ENCODE data around the gene DENND4C.
"Not testable (repeated sequence)": the region's sequence is repeated elsewhere in the genome, so short reads cannot be mapped to it uniquely, and the experiment has no call there.

Gene DENND4C

DNA sequence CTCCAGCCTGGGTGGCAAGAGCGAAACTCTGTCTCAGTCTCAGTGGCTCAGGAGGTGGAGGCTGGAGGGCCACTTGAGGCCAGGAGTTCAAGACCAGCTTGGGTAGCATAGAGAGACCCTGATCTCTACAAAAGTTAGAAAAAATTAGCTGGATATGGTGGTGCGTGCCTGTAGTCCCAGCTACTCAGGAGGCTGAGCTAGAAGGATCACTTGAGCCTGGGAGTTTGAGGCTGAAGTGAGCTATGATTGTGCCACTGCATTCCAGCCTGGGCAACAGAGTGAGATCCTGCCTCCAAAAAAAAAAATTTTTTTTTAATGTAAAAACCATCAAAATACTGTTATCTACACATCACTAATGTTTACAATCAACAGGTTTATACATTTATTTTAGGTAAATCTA lies 24.6 kb downstream of the DENND4C start:
- in situ Hi-C loops (cut with MboI; ENCODE audit: low pct_unique_long_range_greater_than_20kb, low sequenced_read_pairs), result no loop called here
- DNase-seq, result no peak

DNA sequence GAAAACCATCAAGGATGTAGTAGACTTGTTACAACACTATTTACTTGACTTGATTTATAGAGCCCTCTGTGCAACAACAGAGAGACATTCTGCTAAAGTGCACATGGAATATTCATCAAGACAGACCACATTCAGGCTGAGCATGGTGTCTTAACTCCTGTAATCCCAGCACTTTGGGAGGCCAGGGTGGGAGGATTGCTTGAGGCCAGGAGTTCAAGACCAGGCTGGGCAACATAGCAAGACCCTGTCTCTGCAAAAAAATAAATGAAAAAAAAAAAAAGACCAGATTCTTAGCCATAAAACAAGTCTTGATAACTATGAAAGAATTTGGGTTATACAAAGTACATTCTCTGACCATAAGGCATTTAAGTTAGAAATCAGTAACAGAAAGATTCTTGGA lies 25.3 kb downstream of the DENND4C start:
- in situ Hi-C loops (cut with MboI; ENCODE audit: low pct_unique_long_range_greater_than_20kb, low sequenced_read_pairs), result no loop called here
- DNase-seq, result no peak

DNA sequence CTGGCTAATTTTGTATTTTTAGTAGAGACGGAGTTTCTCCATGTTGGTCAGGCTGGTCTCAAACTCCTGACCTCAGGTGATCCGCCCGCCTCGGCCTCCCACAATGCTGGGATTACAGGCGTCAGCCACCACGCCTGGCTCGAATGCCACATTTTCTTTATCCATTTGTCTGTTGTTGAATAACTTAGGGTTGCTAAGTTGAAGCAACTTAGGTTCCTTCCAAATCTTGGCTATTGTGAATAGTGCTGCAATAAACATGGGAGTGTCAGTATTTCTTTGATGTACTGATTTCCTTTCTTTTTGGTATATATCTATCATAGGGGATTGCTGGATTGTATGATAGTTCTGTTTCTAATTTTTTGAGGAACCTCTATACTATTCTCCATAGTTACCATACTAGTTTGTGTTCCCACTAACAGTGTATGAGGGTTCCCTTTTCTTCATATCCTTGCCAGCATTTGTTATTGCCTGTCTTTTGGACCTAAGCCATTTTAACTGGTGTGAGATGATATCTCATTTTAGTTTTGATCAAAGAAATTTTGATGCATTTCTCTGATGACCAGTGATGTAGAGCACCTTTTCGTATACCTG lies 29.3 kb downstream of the DENND4C start:
- DNase-seq; in situ Hi-C loops (cut with MboI; ENCODE audit: low pct_unique_long_range_greater_than_20kb, low sequenced_read_pairs): not testable (repeated sequence)

DNA sequence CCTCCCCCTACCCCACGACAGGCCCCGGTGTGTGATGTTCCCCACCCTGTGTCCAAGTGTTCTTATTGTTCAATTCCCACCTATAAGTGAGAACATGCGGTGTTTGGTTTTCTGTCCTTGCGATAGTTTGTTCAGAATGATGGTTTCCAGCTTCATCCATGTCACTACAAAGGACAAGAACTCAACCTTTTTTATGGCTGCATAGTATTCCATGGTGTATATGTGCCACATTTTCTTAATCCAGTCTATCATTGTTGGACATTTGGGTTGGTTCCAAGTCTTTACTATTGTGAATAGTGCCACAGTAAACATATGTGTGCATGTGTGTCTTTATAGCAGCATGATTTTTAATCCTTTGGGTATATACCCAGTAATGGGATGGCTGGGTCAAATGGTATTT lies 35.1 kb downstream of the DENND4C start:
- DNase-seq; in situ Hi-C loops (cut with MboI; ENCODE audit: low pct_unique_long_range_greater_than_20kb, low sequenced_read_pairs): not testable (repeated sequence)

DNA sequence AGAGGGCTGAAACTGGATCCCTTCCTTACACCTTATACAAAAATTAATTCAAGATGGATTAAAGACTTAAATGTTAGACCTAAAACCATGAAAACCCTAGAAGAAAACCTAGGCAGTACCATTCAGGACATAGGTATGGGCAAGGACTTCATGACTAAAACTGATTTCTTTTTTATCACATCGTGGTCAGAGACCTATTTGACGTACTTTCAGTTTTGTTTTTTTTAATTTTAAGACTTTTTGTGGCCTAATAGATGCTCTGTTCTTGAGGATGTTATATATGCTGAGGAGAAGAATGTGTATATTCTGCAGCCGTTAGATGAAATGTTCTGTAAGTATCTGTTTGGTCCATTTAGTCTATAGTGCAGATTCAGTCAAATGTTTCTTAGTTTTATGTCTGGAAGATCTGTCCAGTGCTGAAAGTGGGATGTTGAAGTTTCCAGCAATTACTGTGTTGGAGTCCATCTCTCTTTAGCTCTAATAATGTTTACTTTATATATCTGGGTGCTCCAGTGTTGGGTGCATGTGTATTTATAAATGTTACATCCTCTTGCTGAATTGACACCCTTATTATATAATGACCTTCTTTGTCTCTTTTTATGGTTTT lies 36.4 kb downstream of the DENND4C start:
- DNase-seq; in situ Hi-C loops (cut with MboI; ENCODE audit: low pct_unique_long_range_greater_than_20kb, low sequenced_read_pairs): not testable (repeated sequence)

DNA sequence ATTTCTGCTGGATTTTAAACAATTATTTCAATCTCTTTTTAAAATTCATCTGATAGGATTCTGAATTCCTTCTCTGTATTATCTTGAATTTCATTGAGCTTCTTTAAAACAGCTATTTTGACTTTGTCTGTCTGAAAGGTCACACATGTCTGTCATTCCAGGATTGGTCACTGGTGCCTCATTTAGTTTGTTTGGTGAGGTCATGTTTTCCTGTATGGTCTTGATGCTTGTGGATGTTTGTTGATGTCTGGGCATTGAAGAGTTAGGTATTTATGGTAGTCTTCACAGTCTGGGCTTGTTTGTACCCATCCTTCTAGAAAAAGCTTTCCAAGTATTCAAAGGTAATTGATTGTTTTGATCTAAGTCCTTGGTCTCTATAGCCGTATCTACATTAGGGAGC lies 39.1 kb downstream of the DENND4C start:
- DNase-seq, result no peak
- in situ Hi-C loops (cut with MboI; ENCODE audit: low pct_unique_long_range_greater_than_20kb, low sequenced_read_pairs), result no loop called here

DNA sequence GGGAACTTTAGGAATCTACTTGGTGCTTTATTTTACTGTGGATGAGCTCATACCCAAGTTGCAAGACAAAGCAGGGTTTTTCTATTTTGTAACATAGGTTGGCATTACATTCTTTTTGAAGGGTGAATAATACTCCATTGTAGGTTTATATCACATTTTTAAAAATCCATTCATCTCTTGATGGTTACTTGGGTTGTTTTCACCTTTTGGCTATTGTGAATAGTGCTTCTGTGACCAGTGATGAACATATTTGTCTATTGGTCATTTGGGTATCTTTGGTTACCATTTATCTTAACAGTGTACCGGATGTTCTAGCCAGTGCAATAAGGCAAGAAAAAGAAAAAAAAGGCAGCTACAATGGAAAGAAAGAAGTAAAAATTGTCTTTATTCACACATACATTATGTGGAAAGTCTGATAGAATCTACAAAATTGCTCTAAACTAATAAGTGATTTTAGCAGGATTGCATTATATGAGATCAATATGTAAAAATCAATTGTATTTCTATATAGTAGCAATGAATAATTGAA lies 40.0 kb downstream of the DENND4C start:
- no peak for DNase-seq
- in situ Hi-C loops (cut with MboI; ENCODE audit: low pct_unique_long_range_greater_than_20kb, low sequenced_read_pairs), result no loop called here

DNA sequence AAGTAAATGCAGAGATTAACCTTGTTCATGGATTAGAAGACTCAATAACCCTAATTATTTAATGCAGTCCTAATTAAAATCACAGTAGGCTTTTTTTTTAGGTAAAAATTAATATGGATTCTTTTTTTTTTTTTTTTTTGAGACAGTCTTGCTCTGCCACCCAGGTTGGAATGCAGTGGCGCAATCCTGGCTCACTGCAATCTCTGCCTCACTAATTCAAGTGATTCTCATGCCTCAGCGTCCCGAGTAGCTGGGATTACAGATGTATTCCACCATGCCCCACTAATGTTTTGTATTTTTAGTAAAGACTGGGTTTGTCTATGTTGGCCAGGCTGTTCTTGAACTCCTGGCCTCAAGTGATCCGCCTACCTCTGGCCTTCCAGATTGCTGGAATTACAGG lies 40.6 kb downstream of the DENND4C start:
- no peak for DNase-seq
- in situ Hi-C loops (cut with MboI; ENCODE audit: low pct_unique_long_range_greater_than_20kb, low sequenced_read_pairs), result no loop called here

DNA sequence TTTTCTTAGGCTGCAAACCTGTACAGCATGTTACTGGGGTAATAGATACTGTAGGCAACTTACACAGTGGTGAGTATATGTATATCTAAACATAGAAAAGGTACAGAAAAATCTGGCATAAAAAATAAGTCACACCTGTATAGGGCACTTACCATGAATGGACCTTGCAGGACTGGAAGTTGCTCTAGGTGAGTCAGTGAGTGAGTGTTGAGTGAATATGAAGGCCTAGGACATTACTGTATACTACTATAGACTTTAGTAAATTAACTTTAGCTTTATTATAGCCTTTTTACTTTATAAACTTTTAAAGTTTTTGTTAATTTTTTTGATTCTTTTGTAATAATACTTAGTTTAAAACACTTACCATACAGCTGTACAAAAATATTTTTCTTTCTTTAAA lies 51.3 kb downstream of the DENND4C start:
- in situ Hi-C loops (cut with MboI; ENCODE audit: low pct_unique_long_range_greater_than_20kb, low sequenced_read_pairs), result no loop called here
- no peak for DNase-seq

DNA sequence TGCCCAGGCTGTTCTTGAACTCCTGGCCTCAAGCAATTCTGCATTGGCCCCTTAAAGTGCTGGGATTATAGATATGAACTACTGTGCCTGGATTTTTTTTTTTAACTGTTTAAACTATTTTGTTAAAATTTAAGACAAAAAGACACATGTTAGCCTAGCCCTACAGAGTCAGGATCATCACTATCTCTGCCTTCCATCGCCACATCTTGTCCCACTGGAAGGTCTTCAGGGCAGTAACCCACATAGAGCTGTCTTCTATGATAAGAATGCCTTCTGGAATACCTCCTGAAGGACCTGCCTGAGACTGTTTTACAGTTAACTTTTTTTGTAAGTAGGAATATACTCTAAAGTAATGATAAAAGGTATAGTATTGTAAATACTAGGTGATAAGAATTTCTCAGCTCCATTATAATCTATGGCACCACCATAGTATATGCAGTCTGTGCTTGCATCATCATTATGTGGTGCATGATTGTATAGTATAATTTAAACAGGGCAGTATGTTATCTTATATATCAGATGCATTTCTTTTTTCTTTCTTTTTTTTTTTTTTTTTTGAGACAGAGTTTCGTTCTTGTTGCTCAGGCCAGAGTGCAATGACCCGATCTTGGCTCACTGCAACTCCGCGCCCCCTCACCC lies 52.7 kb downstream of the DENND4C start:
- in situ Hi-C loops (cut with MboI; ENCODE audit: low pct_unique_long_range_greater_than_20kb, low sequenced_read_pairs), result no loop called here
- DNase-seq, result no peak

DNA sequence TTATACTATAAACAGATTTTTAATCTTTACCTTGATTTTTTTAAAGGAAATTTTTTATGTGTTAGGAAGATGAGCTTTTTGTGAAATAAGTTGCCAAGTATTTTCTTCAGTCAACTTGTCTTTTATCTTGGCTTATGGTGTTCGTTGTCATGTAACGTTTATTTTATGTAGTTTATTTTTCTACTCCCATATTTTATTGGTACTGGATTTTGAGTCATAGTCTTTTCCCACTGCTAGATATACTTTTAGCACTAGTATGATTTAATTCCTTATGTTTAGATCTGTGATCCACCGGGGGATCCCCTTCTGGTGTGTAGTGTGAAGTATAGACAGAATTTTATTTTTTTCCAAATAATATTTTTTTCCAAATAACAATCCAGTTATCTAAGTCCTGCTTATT lies 54.2 kb downstream of the DENND4C start:
- DNase-seq, result no peak
- in situ Hi-C loops (cut with MboI; ENCODE audit: low pct_unique_long_range_greater_than_20kb, low sequenced_read_pairs), result no loop called here

DNA sequence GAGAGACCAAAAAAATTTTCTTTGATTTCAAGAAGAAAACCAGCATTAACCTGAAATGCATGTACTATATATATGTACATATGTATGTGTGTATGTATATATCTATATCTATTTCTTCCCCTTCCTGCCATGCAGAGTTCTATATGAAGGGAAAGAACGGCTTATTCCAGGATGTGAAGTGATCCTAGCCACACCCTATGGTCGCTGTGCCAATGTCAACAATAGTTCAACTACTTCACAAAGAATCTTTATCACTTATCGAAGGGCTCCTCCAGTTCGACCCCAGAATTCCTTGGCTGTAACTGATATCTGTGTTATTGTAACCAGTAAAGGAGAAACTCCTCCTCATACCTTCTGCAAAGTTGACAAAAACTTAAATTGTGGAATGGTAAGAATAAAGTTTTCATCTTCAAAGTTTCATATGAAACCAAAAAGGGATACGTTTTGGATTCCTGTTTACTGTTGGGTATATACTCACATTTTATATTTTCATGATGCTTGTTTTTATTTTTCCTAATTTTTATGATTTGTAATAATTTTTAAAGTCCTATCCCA lies 56.2 kb downstream of the DENND4C start:
- in situ Hi-C loops (cut with MboI; ENCODE audit: low pct_unique_long_range_greater_than_20kb, low sequenced_read_pairs), result no loop called here
- DNase-seq, result no peak

DNA sequence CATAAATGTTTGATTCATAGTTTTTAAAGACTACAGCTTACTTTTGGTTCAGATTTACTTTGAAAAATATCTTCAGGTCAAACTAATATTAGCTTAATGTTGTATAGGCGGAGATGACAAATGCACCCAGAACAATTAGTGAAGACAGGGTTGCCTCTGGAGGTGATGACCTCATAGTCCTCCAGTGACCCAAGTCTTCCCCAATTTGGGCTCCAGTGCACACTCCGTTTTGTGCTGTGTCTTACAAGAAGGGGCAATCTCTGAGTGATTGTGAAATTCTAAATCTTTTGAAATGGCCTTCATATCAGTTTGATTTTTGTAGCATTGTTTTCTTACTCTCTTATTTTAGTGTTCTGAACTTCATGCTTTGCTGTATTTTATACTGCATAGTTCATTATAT lies 57.6 kb downstream of the DENND4C start:
- in situ Hi-C loops (cut with MboI; ENCODE audit: low pct_unique_long_range_greater_than_20kb, low sequenced_read_pairs), result no loop called here
- no peak for DNase-seq

DNA sequence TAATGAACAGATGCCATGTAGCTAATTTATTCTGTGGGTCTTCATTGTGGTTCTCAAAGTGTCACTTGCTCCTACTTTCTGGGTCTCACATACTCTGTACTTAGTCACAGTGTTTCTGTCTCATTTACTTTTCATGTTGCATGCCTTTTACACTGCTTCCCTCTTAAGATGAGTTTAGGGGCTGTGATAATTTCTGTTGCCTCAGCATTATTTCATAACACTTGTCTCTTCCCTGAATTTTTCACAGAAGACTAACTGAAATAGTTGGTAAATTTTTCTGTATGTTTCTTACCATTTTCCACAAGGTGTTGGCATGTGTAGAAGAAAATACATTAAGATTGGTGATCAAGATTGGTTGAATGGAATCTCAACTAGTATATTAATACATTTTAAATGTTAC lies 59.6 kb downstream of the DENND4C start:
- in situ Hi-C loops (cut with MboI; ENCODE audit: low pct_unique_long_range_greater_than_20kb, low sequenced_read_pairs), result no loop called here
- DNase-seq, result no peak

DNA sequence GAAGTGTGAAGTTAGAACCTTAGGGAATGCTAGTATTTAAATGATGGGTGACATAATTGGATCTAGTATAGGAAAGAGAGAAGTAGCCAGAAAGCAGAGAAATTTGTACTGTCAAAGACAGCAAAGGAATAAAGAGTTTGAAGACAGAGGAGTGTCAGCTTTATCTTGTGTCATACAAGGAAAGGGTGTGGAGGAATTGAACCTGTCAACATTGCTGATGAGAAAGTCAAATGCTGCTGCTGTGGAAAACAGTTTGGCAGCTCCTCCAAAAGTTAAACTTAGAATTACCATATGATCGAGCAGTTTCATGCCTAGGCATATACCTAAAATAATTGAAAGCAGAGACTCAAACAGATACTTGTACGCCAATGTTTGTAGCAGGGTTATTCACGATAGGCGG lies 63.7 kb downstream of the DENND4C start:
- no peak for DNase-seq

DNA sequence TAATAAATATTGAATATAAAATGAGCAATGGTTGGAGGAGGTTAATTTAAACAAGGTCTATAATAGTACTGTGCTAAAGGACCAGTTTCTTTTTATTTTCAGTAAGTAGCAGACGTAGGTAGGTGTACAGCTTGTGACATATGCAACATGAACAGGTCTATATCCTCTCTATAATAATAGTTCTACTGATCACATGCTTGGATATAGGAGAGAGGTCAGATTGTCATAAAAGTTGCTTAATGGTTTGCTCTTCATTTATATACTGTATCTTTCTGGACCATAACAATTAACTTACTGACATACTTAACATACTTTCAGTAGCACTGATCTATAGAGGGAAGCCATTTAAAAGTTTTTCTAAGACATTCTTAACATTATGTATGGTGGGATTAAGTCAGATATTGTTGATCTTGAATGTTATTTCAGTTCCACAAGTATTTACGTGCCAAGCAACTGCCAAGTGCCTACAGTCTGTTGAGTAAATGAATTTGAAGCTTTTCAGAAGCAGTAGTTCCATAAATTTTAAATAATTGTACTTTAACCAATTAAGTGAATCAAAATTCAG lies 68.0 kb downstream of the DENND4C start:
- DNase-seq, result no peak
- in situ Hi-C loops (cut with MboI; ENCODE audit: low pct_unique_long_range_greater_than_20kb, low sequenced_read_pairs), result no loop called here

More for the DNA sequence above, 63.7 kb downstream of the DENND4C start:
- in situ Hi-C loops (cut with MboI; ENCODE audit: low pct_unique_long_range_greater_than_20kb, low sequenced_read_pairs), result no loop called here

DNA sequence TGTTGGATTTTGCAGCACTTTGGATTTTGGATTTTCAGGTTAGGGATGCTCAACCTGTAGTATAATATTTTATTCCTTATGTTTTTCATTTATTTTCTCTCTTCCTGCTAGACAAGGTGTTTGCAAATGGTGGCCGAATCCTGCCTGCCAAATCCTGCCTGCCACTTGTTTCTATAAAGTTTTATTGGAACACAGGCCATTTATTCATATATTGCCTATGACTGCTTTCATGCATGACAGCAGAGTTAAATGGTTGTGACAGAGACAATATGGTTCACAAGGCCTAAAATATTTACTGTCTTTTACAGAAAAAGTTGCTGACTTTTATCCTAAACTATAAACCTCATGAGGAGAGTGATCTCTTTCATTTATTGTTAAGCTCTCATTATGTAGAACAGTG lies 72.7 kb downstream of the DENND4C start:
- in situ Hi-C loops (cut with MboI; ENCODE audit: low pct_unique_long_range_greater_than_20kb, low sequenced_read_pairs), result no loop called here
- DNase-seq, result no peak

DNA sequence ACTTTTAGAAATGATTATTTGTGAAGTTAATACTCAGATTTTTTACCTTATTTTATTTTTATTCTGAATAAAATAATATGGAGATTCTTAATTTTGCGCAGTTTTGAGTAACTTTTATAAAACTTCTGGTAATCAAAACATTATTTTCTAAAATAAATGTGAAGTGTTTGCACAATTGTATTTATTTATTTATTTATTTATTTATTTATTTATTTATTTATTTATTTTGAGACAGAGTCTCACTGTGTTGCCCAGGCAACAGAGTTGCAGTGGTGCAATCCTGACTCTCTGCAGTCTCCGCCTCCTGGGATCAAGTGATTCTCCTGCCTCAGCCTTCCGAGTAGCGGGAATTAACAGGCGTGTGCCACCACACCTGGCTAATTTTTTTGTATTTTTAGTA lies 76.1 kb downstream of the DENND4C start:
- DNase-seq, result no peak
- in situ Hi-C loops (cut with MboI; ENCODE audit: low pct_unique_long_range_greater_than_20kb, low sequenced_read_pairs), result no loop called here

DNA sequence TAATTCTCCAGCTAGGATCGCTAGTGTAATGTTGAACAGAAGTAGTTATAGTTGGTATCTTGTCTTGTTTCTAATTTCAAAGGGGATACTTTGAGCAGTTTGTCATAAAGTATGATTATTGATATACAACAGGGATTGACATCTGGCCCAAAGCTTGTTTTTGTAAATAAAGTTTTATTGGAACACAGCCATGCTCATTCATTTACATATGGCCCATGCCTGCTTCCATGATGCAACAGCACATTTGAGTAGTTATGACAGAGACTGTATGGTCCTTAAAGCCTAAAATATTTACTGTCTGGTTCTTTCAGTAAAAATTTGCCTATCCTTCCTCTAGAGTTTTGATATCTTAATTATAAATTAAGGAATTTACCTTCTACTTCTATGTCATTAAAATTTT lies 79.8 kb downstream of the DENND4C start:
- no peak for DNase-seq
- in situ Hi-C loops (cut with MboI; ENCODE audit: low pct_unique_long_range_greater_than_20kb, low sequenced_read_pairs), result no loop called here

DNA sequence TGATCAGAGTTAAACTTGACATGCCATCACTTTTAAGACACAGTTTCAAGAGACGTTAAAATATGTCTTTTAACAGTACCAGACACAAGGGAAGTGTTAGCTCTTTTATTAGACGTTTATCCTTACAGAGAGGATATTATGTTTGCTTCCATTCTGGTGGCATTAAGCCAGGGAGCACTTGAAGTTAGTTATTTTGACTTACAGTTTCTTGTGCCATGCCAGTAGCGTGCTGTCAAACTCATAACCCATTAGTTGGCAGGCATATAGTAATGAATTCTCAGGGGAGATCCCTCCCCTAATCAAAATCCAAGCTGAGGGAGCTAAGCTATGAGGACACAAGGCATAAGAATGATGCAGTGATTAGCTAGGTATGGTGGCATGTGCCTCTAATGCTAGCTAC lies 83.1 kb downstream of the DENND4C start:
- no peak for DNase-seq
- in situ Hi-C loops (cut with MboI; ENCODE audit: low pct_unique_long_range_greater_than_20kb, low sequenced_read_pairs), result no loop called here

Measured in KBM-7 (cell line).